GM19438 (cell line): Measurements from ENCODE around the gene TMEM151A.
"Not testable (repeated sequence)": the region's sequence is repeated elsewhere in the genome, so short reads cannot be mapped to it uniquely, and the experiment has no call there.

ENCODE experiments used
- ATAC-seq: cut with Tn5 transposase; IDR thresholded peaks from one replicate; pipeline ENCODE4 v1.9.1; 2021; ENCODE audit warnings: low read depth; ENCODE audit not compliant: unreplicated experiment

The TMEM151A gene

GRCh38 chr11:66267039-66267378, 24.7 kb upstream of the TMEM151A start:
- ATAC-seq: no peak

GRCh38 chr11:66267379-66268243, 24.1 kb upstream of the TMEM151A start:
- ATAC-seq: peak; percentile 34

GRCh38 chr11:66268244-66268951, 23.3 kb upstream of the TMEM151A start, which contains the start of gene RAB1B:
RAB1B (plus strand) TSS chr11:66268639; CDS start chr11:66268680, 41 bp downstream.
- ATAC-seq: peak; percentile 68

GRCh38 chr11:66268952-66269905, 22.5 kb upstream of the TMEM151A start:
- ATAC-seq: no peak

GRCh38 chr11:66271816-66272215, 19.9 kb upstream of the TMEM151A start:
- ATAC-seq: no peak

- no peak for ATAC-seq
Observed at GRCh38 chr11:66272596-66272995, 19.1 kb upstream of the TMEM151A start.

GRCh38 chr11:66274219-66274618, 17.5 kb upstream of the TMEM151A start:
- no peak for ATAC-seq

- ATAC-seq: no peak
Observed at GRCh38 chr11:66275396-66275795, 16.3 kb upstream of the TMEM151A start.

- no peak for ATAC-seq
Observed at GRCh38 chr11:66275984-66276612, 15.6 kb upstream of the TMEM151A start.

- not testable (repeated sequence) for ATAC-seq
Observed at GRCh38 chr11:66276619-66277018, 15.1 kb upstream of the TMEM151A start.

GRCh38 chr11:66277064-66277463, 14.6 kb upstream of the TMEM151A start:
- ATAC-seq: not testable (repeated sequence)

GRCh38 chr11:66277471-66278362, 14.0 kb upstream of the TMEM151A start, which contains the start of gene CNIH2:
CNIH2 (plus strand) TSS chr11:66278175; CDS start chr11:66278457, 282 bp downstream.
- peak; percentile 42 for ATAC-seq

- ATAC-seq: no peak
Observed at GRCh38 chr11:66278363-66279091, 13.2 kb upstream of the TMEM151A start.

- ATAC-seq: no peak
Observed at GRCh38 chr11:66279092-66279734, 12.5 kb upstream of the TMEM151A start.

GRCh38 chr11:66280428-66280827, 11.3 kb upstream of the TMEM151A start:
- ATAC-seq: no peak

- no peak for ATAC-seq
Observed at GRCh38 chr11:66281001-66281400, 10.7 kb upstream of the TMEM151A start.

GRCh38 chr11:66281776-66282467, 9.8 kb upstream of the TMEM151A start:
- ATAC-seq: no peak
